Islet precursor cell (in vitro differentiated cells): ENCODE data around the gene POLD4.
A peak's percentile ranks its signal among the peaks of the same experiment; 100 is the strongest.

Source experiments
- DNase-seq: peaks from one replicate; pipeline ENCODE4 v3.0.0-alpha.2; 2018

POLD4 gene

DNA sequence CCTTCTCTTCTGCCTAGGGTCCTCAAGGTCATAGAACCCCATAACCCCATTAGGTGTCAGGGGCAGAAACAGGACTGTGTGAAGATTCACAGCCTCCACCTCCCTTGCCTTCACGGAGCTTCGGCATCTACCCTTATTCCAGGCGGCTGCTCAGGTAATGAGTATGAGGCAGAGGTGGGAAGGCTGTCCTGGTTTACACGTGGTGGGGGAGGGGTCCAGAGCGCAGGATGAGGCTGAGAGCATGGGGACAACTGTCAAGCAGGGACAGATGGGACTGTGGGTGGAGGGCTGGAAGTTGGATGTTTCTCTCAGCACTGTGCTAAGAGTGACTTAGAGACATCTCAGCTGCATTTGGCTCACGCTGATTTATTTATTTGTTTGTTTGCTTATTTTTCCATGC is 34.2 kb upstream of the POLD4 start:
- no peak for DNase-seq

DNA sequence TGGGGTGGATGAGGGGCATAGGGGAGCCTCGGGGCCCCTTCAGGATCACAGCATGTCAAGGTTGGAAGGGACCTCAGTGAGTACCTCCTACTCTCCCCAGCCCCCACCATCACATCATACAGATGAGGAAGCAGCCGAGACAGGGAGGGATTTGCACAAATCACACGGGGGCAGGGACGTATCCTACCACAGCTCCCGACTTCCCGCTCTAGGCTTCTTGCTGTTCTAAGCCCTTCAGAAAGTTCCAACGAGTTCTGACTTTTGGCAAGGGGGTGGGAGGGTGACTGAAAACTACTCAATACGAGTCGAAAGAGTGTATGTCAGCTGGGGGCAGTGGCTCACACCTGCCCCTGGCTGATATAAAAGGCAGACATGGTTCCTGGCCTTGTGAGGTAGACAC is 33.7 kb upstream of the POLD4 start:
- DNase-seq, result no peak

DNA sequence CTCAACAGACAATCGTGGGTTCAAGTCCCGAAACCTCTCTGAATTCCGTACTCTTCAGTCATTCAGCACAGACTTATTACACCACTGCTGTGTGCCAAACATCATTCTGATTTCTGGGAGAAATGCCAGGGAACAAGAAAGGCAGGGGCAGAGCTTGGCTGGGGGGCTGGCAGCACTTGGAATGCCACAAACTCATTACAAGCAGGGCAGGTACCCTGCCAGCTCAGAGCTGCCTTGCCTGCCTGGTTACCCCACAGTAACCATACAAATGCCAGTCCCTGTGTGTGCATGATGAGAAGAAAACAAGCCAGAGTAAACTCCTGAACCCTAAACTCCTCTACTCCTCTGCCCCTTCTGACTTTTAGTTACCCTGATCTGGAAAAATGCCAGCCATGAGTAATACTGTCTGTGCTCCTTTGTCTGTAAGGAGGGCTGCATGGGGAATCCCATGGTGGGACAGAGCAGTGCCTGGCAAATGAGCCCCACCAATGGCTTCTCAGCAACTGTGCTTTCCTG is 31.6 kb upstream of the POLD4 start:
- DNase-seq, result no peak

DNA sequence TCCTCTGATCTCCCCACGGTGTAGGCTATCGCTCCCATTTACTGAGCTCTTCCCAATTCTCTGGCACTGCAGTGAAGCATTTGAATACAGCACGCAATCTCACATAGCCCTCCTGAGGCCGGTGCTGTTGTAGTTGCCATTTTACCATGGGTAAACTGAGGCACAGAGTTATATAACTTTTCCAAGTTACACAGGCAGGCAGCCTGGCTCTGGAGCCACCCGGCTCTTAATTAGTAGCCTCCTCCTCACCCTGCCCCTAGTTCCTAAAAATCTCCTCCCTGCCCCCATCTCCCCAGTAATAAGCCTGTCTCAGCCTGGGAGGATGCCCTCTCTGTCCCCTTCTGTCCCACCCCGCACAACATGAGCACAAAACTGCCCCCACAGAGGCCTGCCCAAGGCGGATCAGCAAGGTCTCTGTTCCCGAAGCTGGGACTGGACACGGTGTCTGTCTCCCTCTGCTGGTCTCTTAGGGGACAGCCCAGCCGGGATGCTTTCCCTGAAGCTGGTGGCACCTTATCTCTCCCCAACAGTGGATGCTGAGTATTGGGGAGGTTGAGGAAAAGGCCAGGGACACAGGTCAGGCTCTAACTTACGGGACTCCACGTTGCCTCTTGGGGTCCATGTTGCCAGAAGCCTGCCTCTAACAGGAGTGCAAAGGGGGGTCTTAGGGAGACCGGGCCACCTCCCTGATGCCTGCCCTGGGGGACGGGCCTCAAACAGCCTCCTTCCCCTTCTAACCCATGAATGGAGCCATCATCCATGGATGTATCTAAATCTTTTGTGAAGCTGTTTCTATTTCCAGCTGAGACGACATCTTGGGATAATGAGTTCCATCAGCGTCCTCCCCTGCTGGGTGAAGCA is 29.2 kb upstream of the POLD4 start:
- peak; percentile 91 for DNase-seq

DNA sequence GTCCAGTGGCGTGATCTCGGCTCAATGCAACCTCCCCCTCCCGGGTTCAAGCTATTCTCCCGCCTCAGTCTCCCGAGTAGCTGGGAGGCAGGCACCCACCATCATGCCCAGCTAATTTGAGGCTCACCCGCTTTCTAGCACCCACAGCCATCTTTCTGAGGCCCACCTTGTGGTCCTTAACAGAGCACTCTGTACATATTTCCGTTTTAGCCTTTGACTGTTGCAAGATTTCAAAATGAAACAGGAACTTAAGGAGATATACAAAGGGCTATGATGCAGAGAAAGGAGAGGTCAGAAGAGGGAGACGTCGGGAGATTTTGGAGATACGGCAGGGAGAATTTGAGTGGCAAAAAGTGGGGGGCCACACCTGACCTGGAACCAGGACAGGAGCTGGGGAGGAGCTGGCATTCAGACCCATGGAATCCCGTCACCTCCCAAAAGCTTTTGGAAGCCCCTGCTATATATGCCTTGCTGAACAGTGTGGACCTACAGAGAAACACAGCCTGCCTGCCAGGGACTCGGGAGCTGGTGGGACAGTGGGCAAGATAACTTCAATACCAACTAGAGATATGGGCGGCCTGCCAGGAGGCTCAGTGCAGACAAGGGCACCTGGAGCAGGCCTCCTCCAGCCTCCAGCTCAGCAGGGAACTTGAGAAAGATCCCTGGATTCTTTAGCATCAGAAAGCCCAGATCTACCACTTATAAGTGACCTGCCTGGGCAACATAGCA is 28.1 kb upstream of the POLD4 start:
- no peak for DNase-seq

DNA sequence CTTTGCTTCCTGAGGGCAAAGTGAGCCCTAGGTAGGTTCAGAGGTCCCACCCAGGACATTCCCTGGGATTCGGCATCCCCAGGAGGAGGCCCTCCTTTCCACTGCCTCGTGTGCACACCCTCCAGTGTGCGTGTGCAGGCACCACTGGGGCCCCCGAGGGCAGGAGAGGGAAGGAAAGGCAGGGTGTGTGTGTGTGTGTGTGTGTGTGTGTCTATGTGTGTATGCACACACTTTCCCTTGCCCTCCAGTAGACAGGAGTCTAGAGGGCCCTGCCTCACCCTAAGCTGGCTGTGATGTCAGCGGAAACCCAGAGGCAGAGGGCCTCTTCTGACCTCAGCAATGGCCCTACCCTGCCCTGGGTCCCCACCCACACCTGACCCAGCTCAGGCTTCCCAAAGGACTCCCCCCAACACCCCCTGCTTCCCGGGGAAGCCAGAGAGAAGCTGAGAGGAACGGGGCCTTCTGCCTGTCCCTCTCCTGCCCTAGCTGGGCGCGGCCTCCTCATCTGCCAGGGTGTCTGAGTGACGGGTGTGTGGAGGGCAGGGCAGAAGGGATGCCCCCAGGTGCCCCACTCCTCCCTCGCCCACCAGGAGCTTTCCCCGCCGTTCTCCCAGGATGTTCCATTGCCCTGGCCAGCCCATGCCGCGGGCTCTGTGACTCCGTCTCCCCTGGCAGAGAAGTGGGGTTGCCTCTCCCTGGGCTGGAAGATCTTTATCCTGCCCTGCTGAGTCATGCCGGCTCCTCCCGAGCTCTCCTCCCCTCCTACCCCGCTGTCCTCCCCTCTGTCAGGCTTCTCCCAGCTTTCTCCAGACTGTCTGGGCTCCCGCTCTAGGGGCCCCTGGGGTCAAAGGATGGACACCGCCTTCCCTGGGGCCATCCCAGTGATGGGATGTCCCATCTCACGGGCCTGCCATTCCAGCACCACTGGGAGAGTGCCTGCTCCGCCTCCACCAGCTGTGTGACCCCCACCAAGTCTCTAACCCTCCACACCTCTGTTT is 26.0 kb upstream of the POLD4 start:
- DNase-seq, result no peak

DNA sequence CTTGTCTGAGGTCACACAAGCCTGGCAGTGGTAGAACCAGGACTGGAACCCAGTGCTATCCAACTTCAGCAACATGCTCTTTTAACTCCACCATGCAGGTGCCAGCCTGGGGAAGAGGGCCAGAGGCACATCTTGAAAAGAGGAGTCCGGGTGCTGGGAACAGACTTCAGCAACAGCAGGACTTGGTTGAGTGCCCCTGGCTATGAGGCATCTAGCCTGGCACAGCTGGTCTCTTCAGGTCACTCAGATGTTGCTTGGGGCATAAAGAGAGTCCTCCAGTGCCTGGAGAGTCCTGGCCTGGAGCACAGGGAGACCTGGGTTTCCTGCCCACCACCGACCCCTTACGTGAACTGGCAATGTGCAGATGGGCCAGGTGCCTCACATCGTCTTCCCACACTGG is 25.2 kb upstream of the POLD4 start:
- no peak for DNase-seq

DNA sequence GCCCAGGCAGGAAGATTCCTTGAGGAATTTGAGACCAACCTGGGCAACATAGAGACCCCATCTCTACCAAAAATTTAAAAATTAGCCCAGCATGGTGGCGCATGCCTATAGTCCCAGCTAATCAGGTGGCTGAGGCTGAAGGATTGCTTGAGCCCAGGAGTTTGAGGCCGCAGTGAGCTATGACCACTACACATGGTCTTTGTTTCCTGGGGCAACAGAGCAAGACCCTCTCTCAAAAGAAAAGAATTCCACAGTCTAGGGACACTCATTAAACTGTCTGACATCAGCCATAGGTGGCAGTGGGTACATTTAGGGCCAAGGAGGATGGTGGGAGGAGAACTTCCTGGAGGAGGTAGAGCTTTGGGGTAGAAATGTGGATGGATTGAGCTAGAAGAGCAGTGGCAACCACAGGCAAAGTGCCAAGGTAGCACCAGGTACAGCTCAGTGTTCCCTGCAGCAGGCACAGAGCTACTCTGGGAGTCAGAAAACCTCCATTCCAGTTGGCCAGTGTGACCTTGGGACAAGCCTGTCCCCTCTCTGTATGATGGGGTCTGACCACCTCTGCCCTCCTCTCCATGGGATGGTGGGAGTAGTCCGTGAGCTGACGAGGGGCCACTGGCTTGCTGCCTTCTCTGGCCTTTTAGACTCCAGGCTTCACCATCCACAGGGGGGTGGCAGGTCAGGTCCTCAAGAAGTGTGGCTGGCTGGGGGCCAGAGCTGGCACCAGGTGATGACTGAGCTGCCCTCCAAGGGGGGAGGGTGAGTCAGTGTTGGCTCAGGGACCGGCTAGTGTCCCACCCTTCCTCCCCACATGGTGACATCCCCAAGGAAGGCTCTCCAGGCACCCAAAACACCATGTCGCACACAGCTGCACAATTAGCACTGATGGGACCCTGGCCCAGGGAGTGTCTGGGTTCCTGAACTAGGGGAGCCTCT is 23.8 kb upstream of the POLD4 start:
- DNase-seq, result peak; percentile 46

DNA sequence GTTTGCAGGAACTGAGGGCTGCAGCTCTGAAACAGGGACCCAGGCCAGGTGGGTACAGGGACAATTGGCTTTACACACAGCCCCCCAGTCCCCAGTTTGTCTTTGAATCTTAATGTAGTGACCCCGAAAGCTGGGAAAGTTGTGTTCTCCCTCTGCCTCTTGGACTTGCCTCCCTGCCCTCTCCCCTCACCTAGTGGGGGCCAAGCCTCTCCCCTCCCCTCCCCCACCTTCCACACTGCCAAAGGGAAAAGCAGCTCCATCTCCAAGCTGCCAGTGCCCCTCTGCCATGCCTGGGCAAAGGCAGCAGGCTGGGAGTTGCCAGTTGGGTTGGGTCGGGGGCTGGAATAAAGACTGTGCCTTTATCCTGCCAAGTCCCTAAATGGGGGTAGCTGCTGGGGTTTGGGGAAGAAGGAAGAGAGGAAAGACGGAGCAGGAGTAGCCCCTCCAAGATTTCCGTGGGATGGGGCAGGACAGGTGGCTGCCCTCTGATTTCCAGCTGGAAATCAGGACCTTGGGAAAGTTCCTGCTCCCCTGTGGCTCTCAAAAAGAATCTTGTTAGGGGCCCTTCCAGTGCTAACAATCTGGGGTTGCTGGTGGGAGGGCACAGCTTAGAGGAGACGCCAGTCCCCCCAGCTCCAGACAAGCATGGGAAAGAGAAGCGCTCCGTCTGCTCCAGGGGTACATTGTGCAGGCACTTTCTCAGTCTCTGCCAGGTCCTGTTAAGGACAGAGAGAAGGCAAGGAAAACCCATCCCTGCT is 22.9 kb upstream of the POLD4 start:
- no peak for DNase-seq

DNA sequence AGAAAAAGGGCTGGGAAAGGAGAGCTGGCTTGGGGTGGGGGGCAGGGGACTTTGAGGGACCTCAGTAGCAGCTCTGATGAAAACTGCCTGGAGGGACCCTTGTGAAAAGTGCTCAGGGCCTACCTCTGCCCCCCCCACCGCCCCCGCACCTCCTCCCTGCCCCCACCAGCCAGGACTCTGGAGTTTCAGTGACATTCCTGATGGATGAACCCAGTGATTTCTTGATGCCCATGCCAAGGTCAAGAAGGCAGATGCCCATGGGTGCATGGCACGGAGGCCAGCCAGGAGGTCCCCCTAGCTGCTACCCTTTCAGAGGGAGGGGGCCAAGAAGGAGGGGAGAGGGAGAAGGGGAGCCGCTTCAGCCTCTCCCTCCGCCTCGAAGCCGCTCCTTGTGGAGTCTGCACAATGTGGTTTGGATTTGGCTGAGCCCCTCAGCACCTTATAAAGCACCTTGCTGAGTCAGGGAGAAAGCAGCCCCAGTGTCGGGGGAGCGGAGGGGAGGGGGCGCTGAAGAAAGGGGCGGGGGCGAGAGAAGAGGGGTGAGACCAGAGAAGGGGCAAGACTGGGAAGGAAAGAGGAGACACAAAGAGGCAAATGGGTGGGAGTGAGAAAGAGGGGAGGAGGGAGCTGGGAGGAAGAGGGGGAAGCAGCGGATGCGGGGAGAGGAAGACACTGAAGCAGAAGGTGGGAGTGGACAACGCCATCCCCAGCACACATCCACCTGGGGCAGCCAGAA is 22.1 kb upstream of the POLD4 start:
- DNase-seq, result no peak

DNA sequence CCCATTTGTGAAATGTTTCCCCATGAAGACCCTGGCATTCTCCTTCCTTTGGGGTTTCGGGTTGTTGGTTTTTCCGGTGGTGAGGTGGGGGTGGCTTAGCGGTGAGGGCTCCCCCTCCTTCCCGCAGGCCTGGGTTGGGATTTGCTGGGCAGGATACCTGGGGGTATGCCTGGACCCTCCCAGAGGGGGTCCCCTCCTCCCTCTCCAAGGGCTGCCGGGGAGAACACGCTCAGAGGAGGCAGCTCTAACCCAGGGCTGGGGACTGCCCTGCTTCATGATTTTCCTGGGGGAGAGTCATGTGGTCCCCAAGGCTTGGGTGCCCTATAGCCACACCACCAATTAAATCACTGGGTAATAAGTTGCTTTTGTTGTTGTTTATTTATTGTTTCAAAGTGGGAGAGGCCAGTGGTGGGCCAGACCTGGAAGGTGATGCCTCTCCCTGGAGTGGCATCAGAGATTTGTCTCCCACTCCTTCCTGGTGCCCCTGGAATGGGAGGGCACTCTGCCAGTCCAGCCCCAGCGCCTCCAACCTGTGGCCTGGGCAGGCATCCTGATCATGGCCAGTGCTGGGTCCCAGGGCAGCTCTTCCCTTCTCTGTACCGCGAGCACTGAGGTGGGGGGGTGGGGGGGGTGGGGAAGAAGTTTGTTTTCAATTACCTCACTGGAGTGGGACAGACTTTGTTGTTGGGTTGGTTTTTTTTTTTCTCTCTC is 21.4 kb upstream of the POLD4 start:
- DNase-seq, result no peak

DNA sequence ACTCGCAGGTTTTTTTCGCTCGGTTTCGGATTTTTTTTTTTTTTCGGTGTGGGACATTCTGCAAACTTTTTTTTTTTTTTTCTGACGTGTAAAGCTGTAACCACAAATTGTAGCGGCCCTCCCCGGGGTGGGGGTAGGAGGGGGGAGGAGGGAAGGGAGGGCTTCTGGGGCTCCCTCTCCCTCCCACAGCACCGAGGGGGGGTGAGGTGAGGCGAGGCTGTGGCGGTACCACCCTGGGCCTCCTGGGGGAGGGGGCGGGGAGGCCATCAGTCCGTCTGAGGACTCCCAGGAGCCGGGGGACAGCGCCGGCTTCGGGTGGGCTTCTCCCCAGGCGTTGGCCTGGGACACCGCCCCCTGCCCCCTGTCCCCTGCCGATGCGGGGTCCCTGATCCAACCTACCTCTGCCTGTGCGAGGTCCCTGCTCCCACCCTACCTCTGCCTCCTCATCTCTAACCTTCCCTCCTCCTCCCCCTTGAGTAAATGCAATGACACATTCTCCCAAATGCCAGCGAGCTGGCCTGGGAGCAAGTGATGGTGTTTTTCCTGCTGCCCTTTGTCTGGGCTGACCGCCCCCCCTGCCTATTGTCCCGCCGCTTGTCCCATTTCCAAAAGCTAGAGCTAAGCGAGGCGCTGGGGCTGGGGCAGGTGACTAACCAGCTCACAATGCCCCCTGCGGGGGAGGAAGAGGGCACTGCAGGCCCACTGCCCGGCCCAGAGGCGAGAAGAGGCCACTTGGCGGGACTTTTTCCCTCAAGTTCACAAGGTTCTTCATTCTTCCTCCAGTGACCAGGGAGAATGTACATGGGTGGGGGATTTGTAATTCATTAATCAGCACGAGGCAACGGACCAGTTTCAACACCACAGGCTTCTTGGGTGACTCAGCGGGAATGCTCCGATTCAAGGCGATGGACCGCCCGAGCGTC is 20.6 kb upstream of the POLD4 start:
- DNase-seq, result peak; percentile 97

DNA sequence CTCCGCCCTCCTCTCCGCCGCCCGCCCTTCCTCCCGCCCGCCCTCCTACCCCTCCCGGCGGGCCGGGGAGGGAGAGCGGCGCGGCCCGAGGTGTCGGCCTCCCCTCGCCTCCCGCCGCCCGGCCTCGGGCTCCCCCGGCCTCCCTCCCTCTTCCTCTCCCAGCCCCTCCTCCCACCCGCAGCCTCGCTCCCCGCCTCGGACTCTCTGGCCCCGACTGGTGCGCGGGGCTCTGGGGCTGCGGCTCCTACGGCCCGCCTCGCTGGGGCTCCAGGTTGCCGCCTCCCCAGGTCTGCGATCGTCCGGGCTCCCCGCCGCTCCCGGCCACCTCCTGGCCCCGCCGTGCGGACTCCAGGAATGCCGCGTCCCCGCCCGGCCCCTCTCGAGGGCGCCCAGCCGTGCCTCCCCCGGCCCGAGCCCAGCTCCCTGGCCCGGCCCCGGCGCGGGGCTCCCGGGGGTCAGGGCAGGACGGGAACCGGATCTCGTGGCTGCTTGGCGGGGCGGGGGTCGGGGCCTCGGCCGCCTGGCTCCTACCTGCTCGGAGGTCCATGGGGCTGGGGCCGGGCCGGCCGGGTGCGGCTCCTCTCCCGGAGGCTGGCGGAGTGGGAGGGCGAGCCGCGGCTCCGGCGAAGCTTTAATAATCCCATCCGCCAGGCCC is 19.8 kb upstream of the POLD4 start, which contains the start of gene CLCF1:
Gene CLCF1, minus strand, starts transcription at position 606 of the 655 bp plus-strand sequence. Its CDS starts 59 bp downstream, at position 547.
- DNase-seq, result peak; percentile 80

DNA sequence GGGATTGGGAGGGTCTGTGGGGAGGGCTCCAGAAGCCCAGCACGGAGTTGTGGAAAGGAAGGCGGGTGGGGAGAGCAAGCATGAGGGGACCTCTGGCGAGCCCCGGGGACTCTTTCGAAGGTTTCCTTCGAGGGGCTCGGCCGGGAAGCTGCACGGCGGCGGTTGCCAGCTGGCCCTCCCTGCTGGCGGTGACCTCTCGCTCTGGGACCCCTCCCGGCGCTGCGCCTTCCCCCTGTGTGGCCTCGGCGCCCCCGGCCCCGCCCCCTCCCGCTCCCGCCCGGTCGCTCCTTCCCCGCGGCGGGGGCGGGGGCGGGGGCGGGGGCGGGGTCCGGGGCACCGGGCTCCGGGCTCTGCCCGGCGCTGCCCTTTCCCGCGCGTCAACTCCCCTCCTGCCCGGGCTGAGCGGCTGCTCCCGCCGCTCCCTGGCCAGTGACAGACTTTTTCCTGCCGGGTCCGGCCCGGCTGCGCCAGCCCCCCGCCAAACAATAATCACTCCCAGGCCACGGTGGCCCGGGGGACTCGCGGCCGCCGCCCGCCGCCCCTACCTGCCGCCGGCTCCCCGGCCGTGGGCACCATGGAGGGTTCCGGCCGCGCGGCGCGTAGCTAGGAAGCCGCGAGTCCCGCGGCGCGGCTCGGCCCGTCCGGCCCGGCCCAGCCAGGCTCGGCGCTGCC is 19.1 kb upstream of the POLD4 start:
- DNase-seq, result no peak

DNA sequence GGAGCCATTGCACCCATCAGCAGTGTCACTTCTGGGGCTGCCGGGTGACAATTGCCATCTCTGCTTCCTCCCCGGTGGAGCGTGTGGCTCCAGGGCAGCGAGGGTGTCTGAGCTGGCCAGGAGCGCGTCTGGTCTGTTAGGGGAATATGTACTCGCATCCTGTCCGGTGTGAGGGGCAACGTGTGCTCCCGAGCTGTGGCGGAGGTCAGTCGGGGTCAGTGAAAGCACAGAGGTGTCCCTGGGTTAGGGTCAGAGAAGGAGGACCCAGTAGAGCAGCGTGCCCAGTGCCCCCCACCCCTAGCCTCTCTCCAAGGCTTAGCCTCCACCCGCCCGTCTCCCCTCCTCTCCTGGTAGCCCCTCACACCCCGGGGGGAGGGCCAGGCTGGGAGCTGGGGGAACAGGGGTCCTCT is 18.6 kb upstream of the POLD4 start:
- no peak for DNase-seq

DNA sequence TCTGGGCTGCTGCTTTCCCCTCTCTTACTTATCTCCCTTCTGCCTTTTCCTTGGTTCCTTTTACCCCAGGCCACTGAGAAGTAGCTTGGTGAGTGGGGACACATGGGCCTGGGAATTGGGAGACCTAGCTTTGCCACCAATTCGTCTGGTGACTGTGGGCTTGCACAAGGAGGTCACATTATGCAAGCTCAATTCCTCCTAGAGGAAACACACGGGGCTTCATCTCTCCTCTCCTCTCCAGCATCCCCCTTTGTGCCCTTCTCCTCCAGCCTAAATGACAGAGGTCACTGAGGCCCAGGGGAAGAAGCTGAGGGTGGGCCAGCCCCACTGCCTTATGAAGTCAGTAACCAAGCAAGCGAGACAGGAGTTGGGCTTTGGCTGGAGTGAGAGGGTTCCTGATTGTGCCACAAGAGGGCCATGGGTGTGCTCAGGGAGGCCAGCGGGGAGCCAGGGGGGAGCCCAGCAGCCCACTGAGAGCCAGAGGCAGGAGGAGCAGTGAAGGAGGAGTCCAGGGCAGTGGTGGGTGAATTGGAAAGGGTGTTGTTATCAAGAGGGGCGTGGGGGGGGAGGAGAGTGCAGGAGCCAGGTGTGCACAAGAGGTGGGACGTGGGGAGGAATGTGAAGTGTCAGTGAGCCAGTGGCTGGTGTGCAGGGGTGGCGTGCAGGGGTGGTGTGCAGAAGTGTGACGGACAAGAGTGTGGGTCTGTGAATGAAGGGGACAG is 18.0 kb upstream of the POLD4 start:
- DNase-seq, result peak; percentile 78
